Upper lobe of left lung (tissue), 6 donors: ENCODE measurements around the gene ESAM. TPM values are rescaled to one million over a fixed set of nuclear protein-coding genes. Genes with fewer than 3 reads are reported as not detected.

Experiments used
- ATAC-seq, 2 donors: fragments of 200-7000 bp; cut with Tn5 transposase; one replicate each; pipeline ENCODE4 v1.9.1; 2022; ENCODE audit warnings: mild to moderate bottlenecking in 2 of 2, moderate library complexity in 2 of 2; ENCODE audit not compliant: low FRiP score in 2 of 2
- DNase-seq, 2 donors: peaks; one replicate each; pipeline ENCODE4 v3.0.0-alpha.2; 2019 to 2020
- H3K27ac ChIP-seq, 4 donors: fragments of 200-600 bp; sonication (generic); one replicate each; pipeline ENCODE4 v1.5.1; 2016 to 2019
- H3K27me3 ChIP-seq, 4 donors: fragments of 200-600 bp; sonication (generic); one replicate each; pipeline ENCODE4 v1.5.1; 2017 to 2019
- H3K36me3 ChIP-seq, 4 donors: fragments of 200-600 bp; sonication (generic); one replicate each; pipeline ENCODE4 v1.5.1; 2016 to 2019
- H3K4me1 ChIP-seq, 4 donors: fragments of 200-600 bp; sonication (generic); one replicate each; pipeline ENCODE4 v1.5.1; 2018 to 2019
- H3K4me3 ChIP-seq, 4 donors: fragments of 200-600 bp; sonication (generic); one replicate each; pipeline ENCODE4 v1.5.1; 2017 to 2019; ENCODE audit warnings: mild to moderate bottlenecking in 2 of 4, moderate library complexity in 1 of 4
- H3K9me3 ChIP-seq, 4 donors: fragments of 200-600 bp; sonication (generic); one replicate each; pipeline ENCODE4 v1.5.1; 2018 to 2019
- CTCF ChIP-seq, 6 experiments: fragments of 450-650 bp in 4 of 6; fragments of 200-600 bp in 2 of 6; sonication (generic) in 2 of 6; IDR thresholded peaks; one replicate each; pipeline ENCODE4 v1.5.1; 2016 to 2019; ENCODE audit warnings: antibody characterized with exemption in 6 of 6
- EP300 ChIP-seq, 4 donors: sonication (generic); formaldehyde crosslinking; IDR thresholded peaks; one replicate each; pipeline ENCODE4 v1.5.1; 2017; ENCODE audit warnings: antibody characterized with exemption in 4 of 4, control low read depth in 2 of 4
- POLR2A ChIP-seq, 4 donors: fragments of 450-650 bp; IDR thresholded peaks; one replicate each; pipeline ENCODE4 v1.5.1; 2016 to 2017; ENCODE audit warnings: antibody characterized with exemption in 4 of 4, mild to moderate bottlenecking in 2 of 4
- POLR2AphosphoS5 ChIP-seq, 2 donors: sonication (generic); formaldehyde crosslinking; IDR thresholded peaks; one replicate each; pipeline ENCODE4 v1.5.1; 2017; ENCODE audit warnings: antibody characterized with exemption in 2 of 2
- WGBS, 2 donors: methylation state at CpG; one replicate each; pipeline ENCODE4 v1.1.5; 2017 to 2018; 5-methylcytosine and 5-hydroxymethylcytosine counted together
- total RNA-seq, 6 donors: library from RNA; depleted of rRNA in 4 of 6; stranded (reverse); fragments of >200 nt in 4 of 6; gene quantifications; one replicate each; pipeline versions ENCODE4 v1.1.0 to v1.2.1, GENCODE V29; 2016 to 2021
- donor health status: DM: no; HTN: no; CAD: no; lungs with moderate emphysema.
- donor health status: DM: no; HTN: yes; CAD: no; lungs with severe emphysema.

Gene ESAM
- total RNA-seq, 6 donors from 2014 or later, result 39.8 to 177 (median 128) TPM

DNA sequence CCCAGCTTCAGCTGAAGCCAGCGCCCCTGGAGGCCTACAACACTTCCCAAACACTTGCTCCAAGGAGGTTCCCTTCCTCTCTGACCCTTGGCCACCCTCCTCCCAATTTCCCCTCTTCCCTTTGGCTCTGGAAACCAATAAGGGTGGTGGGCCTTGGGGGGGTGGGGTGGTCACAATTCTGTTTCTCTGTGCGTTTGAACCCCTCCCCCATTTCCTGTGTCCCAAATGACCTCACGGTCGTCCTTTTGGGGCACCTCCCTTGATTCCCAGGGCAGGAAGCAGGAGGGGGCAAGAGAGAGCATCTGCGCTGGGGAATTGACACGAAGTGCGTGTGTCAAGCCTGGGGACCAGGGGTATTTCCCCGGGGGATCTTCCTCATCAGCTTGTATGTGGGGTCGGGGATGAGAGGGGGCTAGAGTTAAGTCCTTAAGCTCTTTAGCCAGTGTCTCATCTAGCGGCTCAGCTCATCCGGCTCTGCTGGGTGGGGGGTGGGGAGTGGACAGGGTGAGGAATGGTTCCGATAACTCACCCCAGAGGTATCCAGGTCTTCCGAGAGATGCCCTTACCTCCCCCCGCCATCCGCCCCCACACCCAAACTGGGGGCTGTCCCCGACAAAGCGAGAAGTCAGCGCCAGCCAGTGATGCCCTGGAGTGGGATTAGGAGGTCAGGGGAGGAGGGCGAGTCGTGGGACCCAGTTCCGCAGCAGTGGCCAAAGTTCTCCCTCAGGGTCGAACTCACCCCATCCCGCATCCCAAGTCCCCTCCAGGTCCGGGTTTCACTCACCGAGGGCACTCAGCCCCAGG is 587 bp downstream of the ESAM start:
- ATAC-seq (no peak), DNase-seq (no peak)
- 6 to 15% methylated on average over 12 to 24 of the region's 25 CpGs for WGBS, 2 donors

DNA sequence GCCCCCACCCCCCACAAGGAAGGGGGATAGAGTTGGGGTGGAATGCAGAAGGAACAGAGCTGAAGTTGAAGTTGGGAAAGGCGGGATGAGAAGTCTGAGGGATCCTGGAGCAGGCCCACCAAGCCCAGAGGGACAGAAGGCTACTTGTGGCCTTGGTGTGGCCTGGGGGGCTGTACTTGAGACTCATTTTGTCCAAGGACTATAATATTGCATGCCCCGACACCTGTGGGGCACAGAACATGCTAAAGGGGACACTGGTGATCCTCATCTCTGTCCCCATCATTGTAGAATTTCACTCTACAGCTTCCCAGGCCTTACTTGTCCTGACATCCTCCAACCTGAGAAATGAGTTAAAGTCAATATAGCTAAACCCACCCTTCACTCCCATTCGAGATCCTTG is 1.3 kb downstream of the ESAM start:
- no peak for TF ChIP-seq POLR2AphosphoS5 (IDR thresholded peaks at IDR 0.05)
- no peak for TF ChIP-seq POLR2A (IDR thresholded peaks at IDR 0.05)
- no peak for TF ChIP-seq EP300 (IDR thresholded peaks at IDR 0.05)
- TF ChIP-seq CTCF (IDR thresholded peaks at IDR 0.05), result no peak
- DNase-seq (no peak), ATAC-seq (no peak)
- peak overlapping the region; percentile 91 to 97 (median 95) for H3K27ac ChIP-seq
- no peaks in the 10 kb centered on the region for H3K9me3 ChIP-seq
- 41 to 47% methylated on average over 3 of the region's 3 CpGs for WGBS, 2 donors
- H3K4me3 ChIP-seq, result peak overlapping the region; percentile 62 to 84 (median 73)
- H3K4me1 ChIP-seq, result peaks cover 40 to 78% (median 56%) of the 10 kb centered on the region in 4 donors
- peaks cover 0 to 24% (median 1%) of the 10 kb centered on the region in 4 donors for H3K36me3 ChIP-seq
- peaks cover 0 to 9% (median 5%) of the 10 kb centered on the region in 4 donors for H3K27me3 ChIP-seq

More for the DNA sequence above, 587 bp downstream of the ESAM start:
- Histone ChIP-seq H3K36me3 (peaks cover 0 to 23% (median under 1%) of the 10 kb centered on the region in 4 donors), H3K9me3 (no peaks in the 10 kb centered on the region), H3K27me3 (peaks cover 0 to 9% (median 5%) of the 10 kb centered on the region in 4 donors), H3K4me3 (peak overlapping the region; percentile 62 to 84 (median 73)), H3K27ac (peak overlapping the region; percentile 91 to 97 (median 95)), H3K4me1 (peaks cover 40 to 71% (median 54%) of the 10 kb centered on the region in 4 donors)
- TF ChIP-seq POLR2AphosphoS5 (IDR thresholded peaks at IDR 0.05) (peak; percentile 50 to 74), POLR2A (IDR thresholded peaks at IDR 0.05) (no peak), CTCF (IDR thresholded peaks at IDR 0.05) (no peak), EP300 (IDR thresholded peaks at IDR 0.05) (peak in 2 of 4 donors; percentile 71 to 73)

- DNase-seq (peak in 1 of 2 donors; percentile 76), ATAC-seq (no peak)
- Histone ChIP-seq H3K4me1 (peaks cover 44 to 80% (median 60%) of the 10 kb centered on the region in 4 donors), H3K36me3 (peaks cover 0 to 25% (median 1%) of the 10 kb centered on the region in 4 donors), H3K9me3 (no peaks in the 10 kb centered on the region), H3K4me3 (peak overlapping the region; percentile 62 to 84 (median 73)), H3K27ac (peak overlapping the region; percentile 91 to 97 (median 95)), H3K27me3 (peaks cover 0 to 9% (median 5%) of the 10 kb centered on the region in 4 donors)
- whole genome bisulfite sequencing, 2 donors, result 6 to 10% methylated on average over 6 to 25 of the region's 25 CpGs
- TF ChIP-seq POLR2AphosphoS5 (IDR thresholded peaks at IDR 0.05), result no peak
- TF ChIP-seq CTCF (IDR thresholded peaks at IDR 0.05), result no peak
- TF ChIP-seq POLR2A (IDR thresholded peaks at IDR 0.05), result no peak
- TF ChIP-seq EP300 (IDR thresholded peaks at IDR 0.05), result no peak
Measured at GRCh38 chr11:124760205-124760652, 1.9 kb downstream of the ESAM start.

DNA sequence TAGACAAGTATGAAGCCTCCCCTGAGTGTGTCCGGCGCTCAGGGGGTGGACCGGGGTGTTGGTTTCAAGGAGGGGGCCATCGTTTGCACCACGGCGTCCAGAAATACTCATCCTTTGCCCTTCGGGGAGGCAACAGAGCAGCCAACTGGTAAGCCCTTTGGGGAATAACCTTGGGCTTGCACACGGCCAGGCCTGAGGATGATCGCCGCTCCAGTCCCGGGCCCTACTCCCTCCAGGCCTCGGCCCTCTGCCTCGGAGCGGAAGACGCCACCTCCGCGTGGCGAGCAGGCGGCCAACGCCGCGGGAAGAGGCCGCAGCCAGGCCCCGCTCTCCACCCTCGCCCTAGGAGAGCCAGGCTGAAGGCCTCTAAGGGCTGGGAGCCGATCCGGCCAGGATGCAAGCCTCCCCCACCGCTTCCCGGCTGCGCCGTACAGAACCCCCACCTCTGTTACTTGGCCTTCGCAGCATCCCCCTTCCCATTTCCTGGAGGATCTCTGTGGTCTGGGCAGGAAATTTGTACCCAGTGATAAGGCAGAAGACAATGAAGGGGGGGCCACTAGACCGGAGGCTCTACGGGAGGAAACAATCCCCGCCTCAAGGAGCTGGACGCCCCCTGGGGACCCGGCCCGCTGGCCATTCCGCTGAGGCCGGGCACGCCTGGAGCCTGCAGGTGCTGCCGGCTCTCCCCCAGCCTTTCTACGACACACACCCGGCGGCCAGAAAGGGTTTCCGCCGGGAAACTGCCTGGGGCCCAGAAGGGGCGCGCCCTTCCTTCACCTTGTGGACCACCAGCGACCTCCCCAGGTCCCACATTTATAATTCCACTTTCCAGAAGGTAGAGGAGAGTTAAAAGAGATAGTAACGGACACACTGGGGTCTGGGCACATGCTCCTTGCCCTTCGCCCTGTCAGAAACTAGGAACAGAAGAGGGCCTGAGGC is 2.6 kb downstream of the ESAM start:
- TF ChIP-seq CTCF (IDR thresholded peaks at IDR 0.05) (peak in 2 of 6 experiments; percentile 7 to 12), EP300 (IDR thresholded peaks at IDR 0.05) (peak in 2 of 4 donors; percentile 74 to 81), POLR2AphosphoS5 (IDR thresholded peaks at IDR 0.05) (peak; percentile 71 to 78), POLR2A (IDR thresholded peaks at IDR 0.05) (peak in 2 of 4 donors; percentile 22 to 30)
- H3K4me3 ChIP-seq, result peak overlapping the region; percentile 62 to 84 (median 73)
- DNase-seq, result peak; percentile 47 to 86
- peak; percentile 8 to 61 for ATAC-seq
- H3K36me3 ChIP-seq, result peaks cover 0 to 31% (median 2%) of the 10 kb centered on the region in 4 donors
- peaks cover 0 to 9% (median 5%) of the 10 kb centered on the region in 4 donors for H3K27me3 ChIP-seq
- H3K4me1 ChIP-seq, result peaks cover 43 to 85% (median 64%) of the 10 kb centered on the region in 4 donors
- 13 to 22% methylated on average over 16 to 44 of the region's 52 CpGs for WGBS, 2 donors
- H3K27ac ChIP-seq, result peak overlapping the region; percentile 91 to 97 (median 95)
- H3K9me3 ChIP-seq, result no peaks in the 10 kb centered on the region
